Sigmoid colon (tissue), 4 donors: Measurements from ENCODE around the gene ELOVL5.
"Not testable (repeated sequence)": the region's sequence is repeated elsewhere in the genome, so short reads cannot be mapped to it uniquely, and the experiment has no call there.

Experiments
- EP300 ChIP-seq, 4 donors: sonication (generic); formaldehyde crosslinking; IDR thresholded peaks; one replicate each; pipeline ENCODE4 v1.6.1; 2017; ENCODE audit warnings: antibody characterized with exemption in 4 of 4
- POLR2A ChIP-seq, 2 donors: fragments of 450-650 bp; IDR thresholded peaks; one replicate each; pipeline ENCODE4 v1.6.1; 2016; ENCODE audit warnings: antibody characterized with exemption in 2 of 2, mild to moderate bottlenecking in 2 of 2, moderate library complexity in 2 of 2
- POLR2AphosphoS5 ChIP-seq, 4 donors: sonication (generic); formaldehyde crosslinking; IDR thresholded peaks; one replicate each; pipeline ENCODE4 v1.6.1; 2017; ENCODE audit warnings: antibody characterized with exemption in 4 of 4

DNA sequence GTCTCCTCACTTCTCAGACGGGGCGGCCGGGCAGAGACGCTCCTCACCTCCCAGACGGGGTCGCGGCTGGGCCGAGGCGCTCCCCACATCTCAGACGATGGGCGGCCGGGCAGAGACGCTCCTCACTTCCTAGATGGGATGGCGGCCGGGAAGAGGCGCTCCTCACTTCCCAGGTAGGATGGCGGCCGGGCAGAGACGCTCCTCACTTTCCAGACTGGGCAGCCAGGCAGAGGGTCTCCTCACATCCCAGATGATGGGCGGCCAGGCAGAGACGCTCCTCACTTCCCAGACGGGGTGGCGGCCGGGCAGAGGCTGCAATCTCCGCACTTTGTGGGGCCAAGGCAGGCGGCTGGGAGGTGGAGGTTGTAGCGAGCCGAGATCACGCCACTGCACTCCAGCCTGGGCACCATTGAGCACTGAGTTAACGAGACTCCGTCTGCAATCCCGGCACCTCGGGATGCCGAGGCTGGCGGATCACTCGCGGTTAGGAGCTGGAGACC, 43.2 kb downstream of the ELOVL5 start:
- TF ChIP-seq POLR2A, POLR2AphosphoS5, EP300 (IDR thresholded peaks at IDR 0.05): not testable (repeated sequence)
